Skin of body (tissue), 2 donors: Measurements from ENCODE around the gene REXO4. TPM values are rescaled to one million over a fixed set of nuclear protein-coding genes. Genes with fewer than 3 reads are reported as not detected.
"Not testable (repeated sequence)": the region's sequence is repeated elsewhere in the genome, so short reads cannot be mapped to it uniquely, and the experiment has no call there.

Experiments
- DNase-seq: peaks from one replicate; lab custom pipeline; 2025; lab: John Stamatoyannopoulos, UW
- total RNA-seq: library from RNA; depleted of rRNA; stranded (reverse); fragments of >200 nt; gene quantifications from one replicate; pipeline ENCODE4 v1.2.3, GENCODE V29; 2014

Gene REXO4
- total RNA-seq, 1 donor from 2014 or later, result 11.3 TPM

- no peak for DNase-seq
Observed at GRCh38 chr9:133389562-133389961, 28.2 kb downstream of the REXO4 start.

- DNase-seq, result no peak
Observed at GRCh38 chr9:133389025-133389557, 28.7 kb downstream of the REXO4 start.

DNA sequence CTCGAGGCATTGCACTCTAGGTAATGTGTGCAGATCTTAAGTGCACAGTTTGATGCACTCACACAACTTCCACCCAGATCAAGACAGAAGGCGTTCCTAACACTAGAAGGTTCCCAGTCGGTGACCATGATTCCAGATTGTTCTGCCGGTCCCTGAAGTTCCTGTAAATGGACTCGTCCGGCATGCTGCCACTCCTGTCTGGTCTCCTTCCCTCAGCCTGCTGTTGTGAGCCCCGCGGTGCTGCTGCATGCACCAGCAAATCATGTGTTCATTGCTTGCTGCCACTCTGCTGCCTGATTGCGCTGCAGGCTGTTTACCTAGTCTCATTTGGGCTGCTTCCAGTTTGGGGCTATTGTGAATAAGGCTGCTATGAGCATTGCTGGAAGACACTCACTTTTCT lies 30.1 kb downstream of the REXO4 start:
- DNase-seq, result no peak

DNA sequence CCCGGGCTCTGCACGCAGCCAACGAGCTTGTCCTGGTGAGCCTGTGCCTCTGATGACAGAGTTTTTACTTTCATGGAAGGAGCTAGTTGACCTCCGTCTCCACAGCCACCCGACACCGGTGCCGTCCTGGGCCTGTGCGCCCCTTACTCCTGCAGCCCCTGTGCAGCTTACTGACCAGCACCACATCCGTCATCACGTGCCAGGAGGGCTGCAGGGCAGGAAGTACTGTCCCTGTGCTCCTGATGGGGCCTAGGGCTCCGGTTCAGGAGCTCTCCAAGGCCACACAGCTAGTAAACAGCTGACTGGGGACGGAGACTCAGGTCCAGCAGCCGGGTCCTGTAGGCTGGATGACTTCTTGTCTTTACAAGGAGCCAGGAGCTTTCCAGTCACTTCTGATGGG lies 31.5 kb downstream of the REXO4 start:
- DNase-seq, result no peak

DNA sequence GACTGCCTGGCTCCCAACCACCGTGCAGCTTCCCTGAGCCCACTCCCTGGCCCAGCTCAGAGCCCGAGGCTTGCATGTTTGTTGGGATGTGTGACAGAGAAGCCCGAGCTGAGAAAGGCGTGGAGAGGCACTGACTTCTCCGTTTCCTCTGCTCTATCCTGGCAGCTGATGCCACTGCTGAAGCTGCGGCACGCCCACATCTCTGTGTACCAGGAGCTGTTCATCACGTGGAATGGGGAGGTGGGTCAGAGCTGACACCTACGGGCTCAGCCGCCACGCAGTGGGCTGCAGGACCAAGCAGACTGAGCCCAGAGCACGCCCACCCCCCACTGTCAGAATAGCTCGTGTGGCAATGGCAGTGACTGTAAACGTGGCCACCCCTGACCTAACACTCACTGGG lies 32.4 kb downstream of the REXO4 start:
- DNase-seq, result no peak

DNA sequence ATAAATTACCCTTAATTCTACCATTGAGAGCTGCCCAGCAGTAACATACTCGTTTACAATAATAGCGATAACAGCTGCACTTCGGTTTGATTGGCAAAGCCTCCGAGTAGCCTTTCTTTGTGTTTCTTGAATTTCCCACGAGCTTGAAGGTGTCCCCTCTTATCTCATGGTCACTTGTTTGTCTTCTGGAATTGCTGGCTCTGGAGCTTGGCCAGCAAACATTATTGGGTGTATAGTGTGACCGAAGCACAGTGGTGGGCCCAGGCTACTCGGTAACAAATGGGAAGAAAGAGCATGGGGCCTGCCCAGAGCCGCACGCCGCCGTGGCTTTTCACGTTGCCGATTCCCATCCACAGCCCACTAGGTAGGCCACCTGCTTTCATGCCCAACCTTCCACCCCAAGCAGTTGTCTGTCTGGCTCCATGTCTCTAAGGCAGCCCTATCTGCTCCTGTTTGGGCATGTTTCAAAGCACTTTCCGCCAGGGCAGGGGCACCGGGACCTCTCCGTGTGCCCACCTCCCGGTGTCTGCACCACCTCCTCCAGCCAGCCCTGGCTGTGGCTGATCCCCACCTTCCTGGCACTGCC lies 33.0 kb downstream of the REXO4 start:
- DNase-seq, result no peak

GRCh38 chr9:133383438-133383837 lies 34.4 kb downstream of the REXO4 start:
- DNase-seq, result no peak

- DNase-seq, result no peak
Observed at GRCh38 chr9:133382507-133383141, 35.2 kb downstream of the REXO4 start.

GRCh38 chr9:133380734-133381133 lies 37.1 kb downstream of the REXO4 start:
- no peak for DNase-seq

- no peak for DNase-seq
Observed at GRCh38 chr9:133379153-133380086, 38.4 kb downstream of the REXO4 start.

- no peak for DNase-seq
Observed at GRCh38 chr9:133378408-133378962, 39.3 kb downstream of the REXO4 start.

GRCh38 chr9:133377721-133378216 lies 40.0 kb downstream of the REXO4 start:
- peak; percentile 83 for DNase-seq

GRCh38 chr9:133377280-133377679 lies 40.5 kb downstream of the REXO4 start:
- DNase-seq, result not testable (repeated sequence)

DNA sequence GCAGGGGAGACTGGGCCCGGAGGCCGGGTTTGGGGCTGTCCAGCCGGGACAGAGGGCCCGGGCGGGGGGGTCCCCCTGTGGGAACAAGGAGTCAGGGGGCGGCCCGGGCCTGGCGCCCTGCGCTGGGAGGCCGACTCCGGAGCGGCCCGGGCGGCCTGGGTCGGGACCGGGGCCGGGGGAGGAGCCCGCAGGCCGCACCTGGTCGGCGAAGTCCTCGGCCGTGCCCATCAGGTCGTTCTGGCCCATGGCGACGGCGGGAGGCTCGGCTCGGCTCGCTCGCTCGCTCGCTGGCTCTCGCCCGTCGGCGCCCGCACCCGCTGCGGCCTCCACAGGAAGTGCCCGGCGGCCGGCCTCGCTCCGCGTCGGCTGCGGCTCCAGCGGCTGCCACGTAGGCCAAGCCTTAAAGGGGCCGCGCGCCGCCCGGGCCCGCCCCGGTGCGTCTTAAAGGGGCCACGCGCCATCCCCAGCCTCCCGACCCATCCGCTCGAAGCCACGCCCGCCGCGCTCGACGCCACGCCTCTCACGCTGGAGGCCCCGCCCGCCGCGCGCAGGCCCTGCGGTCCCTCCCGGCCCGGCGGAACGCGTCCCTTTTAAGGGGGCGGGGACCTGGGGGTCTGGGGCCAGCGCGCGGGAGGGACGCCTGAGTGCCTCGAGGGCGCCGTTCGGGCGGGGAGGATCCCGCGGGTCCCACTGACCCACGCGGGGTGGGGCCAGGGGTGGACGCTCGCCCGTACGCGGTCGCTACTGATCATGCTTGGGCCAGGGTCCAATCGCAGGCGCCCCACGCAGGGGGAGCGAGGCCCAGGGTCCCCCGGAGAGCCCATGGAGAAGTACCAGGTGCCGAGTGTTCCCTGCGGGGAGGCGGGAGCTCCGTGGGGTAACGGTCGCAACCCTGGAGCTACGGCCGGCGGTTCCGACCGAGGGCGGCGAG lies 41.8 kb downstream of the REXO4 start, which contains the start of the genes STKLD1 and SURF4:
Gene STKLD1, plus strand, starts transcription at position 643 of the 931 bp plus-strand sequence. Its CDS starts 108 bp downstream, at position 751.
Gene SURF4, minus strand, starts transcription at position 337 of the 931 bp plus-strand sequence. Its CDS starts 91 bp downstream, at position 246.
- DNase-seq, result peak; percentile 94

DNA sequence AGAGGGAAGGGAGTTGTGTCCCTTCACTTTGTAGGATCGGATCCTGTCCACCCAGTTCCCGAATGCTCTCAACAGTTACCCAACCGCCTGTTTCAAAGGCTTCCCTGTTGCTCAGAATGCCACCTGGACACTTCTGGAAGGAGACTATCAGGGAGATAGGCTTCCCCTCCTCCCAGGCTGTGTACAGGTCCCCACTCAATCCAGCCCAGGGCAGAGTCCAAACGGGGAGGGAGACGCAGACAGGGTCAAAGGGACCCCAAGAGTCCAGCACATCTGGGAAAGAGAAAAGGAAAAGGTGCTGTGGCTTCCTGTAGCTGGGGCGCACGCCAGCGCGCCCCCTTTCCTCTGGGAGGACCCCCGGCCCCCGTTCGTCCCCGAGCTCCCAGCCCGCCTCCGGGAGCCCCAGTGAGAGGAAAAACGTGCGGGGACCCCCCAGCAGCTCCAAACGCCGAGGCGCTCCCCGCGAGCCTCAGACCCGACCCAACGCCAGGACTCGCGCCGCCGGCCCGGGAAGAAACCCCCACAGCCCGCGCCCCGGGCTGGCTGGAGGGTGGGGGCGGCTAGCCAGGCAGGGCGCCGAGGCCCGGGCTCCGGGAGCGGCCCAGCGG lies 42.6 kb downstream of the REXO4 start:
- no peak for DNase-seq

GRCh38 chr9:133374612-133375115 lies 43.1 kb downstream of the REXO4 start:
- DNase-seq, result no peak

GRCh38 chr9:133372144-133372543 lies 45.7 kb downstream of the REXO4 start:
- DNase-seq, result no peak

GRCh38 chr9:133371261-133371711 lies 46.5 kb downstream of the REXO4 start:
- no peak for DNase-seq

DNA sequence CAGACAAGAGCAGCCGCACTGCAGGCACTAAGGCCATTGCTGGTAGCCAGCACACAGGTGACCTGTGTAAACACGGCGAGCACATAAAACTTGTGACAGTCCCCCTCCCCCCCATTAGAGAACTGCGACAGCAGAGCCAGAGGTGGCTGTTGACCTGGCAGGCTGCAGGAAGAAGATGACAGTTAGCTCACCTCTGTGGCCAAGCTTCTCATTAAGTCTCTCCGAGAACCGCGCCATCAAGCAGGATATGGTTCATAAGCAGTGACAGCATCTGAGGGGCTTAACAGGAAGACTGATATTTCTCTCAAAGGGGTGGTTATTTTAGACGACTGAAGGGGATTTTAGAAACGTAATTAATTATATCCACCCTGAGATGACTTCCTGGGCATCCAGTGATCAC lies 47.1 kb downstream of the REXO4 start:
- DNase-seq, result no peak
